GM06990 (cell line): ENCODE data around the gene RAB8A.
"Not testable (repeated sequence)": the region's sequence is repeated elsewhere in the genome, so short reads cannot be mapped to it uniquely, and the experiment has no call there.

Experiments used
- DNase-seq: peaks from one replicate; pipeline ENCODE4 v3.0.0-alpha.2; 2011; ENCODE audit not compliant: insufficient read length; ENCODE audit errors: extremely low read depth
- H3K27me3 ChIP-seq: replicated peaks from 2 replicates; pipeline ENCODE4 v1.6.0; 2011; ENCODE audit warnings: low read length; ENCODE audit not compliant: control insufficient read depth, insufficient read depth
- H3K36me3 ChIP-seq: 2 replicates; pipeline ENCODE4 v1.5.1; 2011; ENCODE audit warnings: low read length; ENCODE audit not compliant: control insufficient read depth, insufficient read depth
- H3K4me3 ChIP-seq: replicated peaks from 2 replicates; pipeline ENCODE4 v1.5.1; 2011; ENCODE audit warnings: low read depth, mild to moderate bottlenecking, control low read depth, low read length
- TF ChIP-seq, protein P1 (sequence below): IDR thresholded peaks from 2 replicates; pipeline ENCODE4 v1.5.1; 2011; ENCODE audit warnings: low read length, control low read depth, mild to moderate bottlenecking, inconsistent platforms; ENCODE audit not compliant: insufficient read depth, poor library complexity, severe bottlenecking

Gene RAB8A

DNA sequence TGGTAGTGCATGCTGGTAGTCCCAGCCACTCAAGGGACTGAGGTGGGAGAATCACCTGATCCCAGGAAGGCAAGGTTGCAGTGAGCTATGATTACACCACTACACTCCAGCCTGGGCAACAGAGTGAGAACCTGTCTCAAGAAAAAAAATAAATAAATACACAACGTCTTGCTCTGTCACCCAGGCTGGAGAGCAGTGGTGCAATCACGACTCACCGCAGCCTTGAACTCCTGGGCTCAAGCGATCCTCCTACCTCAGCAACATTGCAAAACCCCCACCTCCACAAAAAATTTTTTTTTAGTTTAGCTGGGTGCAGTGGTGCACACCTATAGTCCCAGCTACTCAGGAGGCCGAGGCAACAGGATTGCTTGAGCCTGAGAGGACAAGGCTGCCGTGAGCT lies 26.6 kb upstream of the RAB8A start:
- DNase-seq, result no peak
- no peak overlapping the region for H3K4me3 ChIP-seq
- no peaks in the 10 kb centered on the region for H3K27me3 ChIP-seq
- TF ChIP-seq, protein P1, sequence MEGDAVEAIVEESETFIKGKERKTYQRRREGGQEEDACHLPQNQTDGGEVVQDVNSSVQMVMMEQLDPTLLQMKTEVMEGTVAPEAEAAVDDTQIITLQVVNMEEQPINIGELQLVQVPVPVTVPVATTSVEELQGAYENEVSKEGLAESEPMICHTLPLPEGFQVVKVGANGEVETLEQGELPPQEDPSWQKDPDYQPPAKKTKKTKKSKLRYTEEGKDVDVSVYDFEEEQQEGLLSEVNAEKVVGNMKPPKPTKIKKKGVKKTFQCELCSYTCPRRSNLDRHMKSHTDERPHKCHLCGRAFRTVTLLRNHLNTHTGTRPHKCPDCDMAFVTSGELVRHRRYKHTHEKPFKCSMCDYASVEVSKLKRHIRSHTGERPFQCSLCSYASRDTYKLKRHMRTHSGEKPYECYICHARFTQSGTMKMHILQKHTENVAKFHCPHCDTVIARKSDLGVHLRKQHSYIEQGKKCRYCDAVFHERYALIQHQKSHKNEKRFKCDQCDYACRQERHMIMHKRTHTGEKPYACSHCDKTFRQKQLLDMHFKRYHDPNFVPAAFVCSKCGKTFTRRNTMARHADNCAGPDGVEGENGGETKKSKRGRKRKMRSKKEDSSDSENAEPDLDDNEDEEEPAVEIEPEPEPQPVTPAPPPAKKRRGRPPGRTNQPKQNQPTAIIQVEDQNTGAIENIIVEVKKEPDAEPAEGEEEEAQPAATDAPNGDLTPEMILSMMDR, result no peak
- H3K36me3 ChIP-seq, result peaks cover 47% of the 10 kb centered on the region

- H3K27me3 ChIP-seq, DNase-seq, H3K4me3 ChIP-seq: not testable (repeated sequence)
- H3K36me3 ChIP-seq, result peaks cover 56% of the 10 kb centered on the region
Observed at GRCh38 chr19:16087404-16087803, 24.3 kb upstream of the RAB8A start.

DNA sequence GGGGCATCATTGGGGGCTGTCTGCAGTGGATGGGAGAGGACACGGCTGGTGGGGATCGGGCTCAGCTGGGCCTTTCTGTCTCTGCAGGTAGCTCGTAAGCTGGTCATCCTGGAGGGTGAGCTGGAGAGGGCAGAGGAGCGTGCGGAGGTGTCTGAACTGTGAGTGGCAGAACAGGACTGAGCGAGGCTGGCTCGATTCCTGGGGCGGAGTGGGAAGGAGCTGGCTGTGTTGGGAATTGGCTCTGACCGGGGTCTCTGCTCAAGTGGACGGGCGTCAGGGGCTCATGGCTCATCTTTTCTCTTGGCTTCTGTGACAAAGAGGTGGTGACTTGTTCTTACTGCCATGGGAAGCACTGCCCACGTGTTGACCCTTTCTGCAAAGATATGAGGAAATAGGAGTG lies 23.7 kb upstream of the RAB8A start:
- DNase-seq, result no peak
- TF ChIP-seq, protein P1, result no peak
- no peak overlapping the region for H3K4me3 ChIP-seq
- H3K27me3 ChIP-seq, result no peaks in the 10 kb centered on the region
- H3K36me3 ChIP-seq, result peaks cover 54% of the 10 kb centered on the region

DNA sequence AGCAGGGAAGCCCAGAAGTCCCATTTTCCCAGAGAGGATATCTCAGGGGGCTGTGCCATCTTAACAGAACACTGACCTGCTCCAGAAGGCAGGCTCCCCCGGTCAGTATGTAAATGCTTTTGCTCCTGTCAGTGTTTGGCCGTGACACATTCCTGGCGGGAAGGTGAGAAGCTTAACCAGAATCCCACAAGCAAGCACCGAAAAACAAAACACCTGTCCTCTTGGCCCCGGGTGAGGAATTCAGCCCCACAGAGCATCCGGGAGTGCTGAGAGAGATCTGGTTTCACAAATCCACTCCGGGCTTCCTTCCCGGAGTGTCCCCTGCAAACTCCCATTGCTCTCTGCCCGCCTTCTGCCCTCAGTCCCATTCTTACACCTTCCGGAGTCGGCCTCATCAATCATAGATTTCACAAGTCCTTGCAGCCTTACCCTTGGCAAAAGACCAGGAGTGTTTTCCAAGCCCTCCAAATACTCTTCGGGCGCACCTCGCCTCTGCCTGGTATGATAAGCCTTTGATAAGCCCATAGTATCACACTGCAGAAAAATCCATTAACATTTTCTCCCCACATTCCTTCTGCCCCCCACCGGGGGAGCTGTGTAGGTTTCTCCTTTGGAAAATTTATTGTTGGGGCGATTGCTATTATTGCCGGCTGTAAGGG lies 23.2 kb upstream of the RAB8A start:
- TF ChIP-seq, protein P1, result no peak
- no peak for DNase-seq

DNA sequence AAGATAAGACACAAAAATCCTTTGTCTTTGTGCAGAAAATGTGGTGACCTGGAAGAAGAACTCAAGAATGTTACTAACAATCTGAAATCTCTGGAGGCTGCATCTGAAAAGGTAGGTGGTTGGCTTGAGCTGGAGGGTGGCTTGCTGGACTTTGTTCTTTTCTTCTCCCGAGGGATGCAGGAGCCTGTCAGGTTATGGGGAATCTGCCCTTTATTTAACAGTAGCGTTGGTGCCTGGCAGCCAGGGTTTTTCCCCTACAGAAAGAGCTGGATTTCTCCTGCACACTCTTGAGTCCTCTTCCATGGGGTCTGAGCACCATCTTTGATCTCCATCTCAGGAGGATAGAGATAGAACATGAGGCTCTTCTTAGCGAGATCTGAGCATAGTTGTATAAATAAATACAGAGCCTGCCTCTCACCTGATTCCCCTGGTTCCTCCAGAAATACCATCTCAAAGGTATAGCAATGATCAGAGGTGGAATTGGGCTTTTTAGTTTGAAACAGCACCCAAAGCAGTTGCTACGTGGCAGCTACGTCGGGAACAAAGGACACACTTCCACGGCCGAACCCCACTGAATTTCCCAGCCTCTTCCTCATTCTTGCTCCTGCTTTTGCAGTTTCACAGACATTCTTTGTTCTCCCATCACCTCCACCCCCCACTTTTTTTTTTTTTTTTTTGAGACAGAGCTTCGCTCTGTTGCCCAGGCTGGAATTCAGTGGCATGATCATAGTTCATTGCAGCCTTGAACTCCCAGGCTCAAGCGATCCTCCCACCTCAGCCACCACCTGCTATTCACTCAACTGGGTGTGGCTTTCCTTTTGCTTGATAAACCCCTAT lies 22.5 kb upstream of the RAB8A start:
- Histone ChIP-seq H3K36me3 (peaks cover 54% of the 10 kb centered on the region), H3K4me3 (no peak overlapping the region), H3K27me3 (no peaks in the 10 kb centered on the region)
- no peak for DNase-seq
- TF ChIP-seq, protein P1, result no peak

More for the DNA sequence above, 23.2 kb upstream of the RAB8A start:
- no peak overlapping the region for H3K4me3 ChIP-seq
- H3K36me3 ChIP-seq, result peaks cover 54% of the 10 kb centered on the region
- H3K27me3 ChIP-seq, result no peaks in the 10 kb centered on the region
